ENCODE measurements around the gene FERD3L. TPM values are rescaled to one million over a fixed set of nuclear protein-coding genes. Genes with fewer than 3 reads are reported as not detected.

FERD3L gene
- polyA plus RNA-seq, 1 donor (not counting 4 experiments of a cell fraction or from before 2014, with no cell fraction given), result not detected

DNA sequence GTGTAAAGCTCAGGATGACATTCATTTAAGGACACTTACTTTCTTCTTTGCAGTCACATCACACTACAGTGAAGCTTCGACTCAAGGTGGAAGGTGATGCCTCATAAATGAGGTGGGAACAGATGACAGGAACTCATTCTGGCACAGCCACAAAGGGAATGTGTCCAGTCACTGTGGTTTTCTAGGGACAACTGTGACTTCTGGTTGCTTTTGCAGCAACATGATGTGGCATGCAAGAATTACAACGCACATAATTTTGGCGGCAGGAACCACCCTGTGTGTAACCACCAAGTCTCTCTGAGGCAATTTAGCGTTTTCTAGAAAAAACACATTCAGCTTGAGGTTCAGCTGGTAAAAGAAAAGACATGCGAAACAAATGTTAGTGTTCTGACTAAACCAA is 32.0 kb upstream of the FERD3L start:
- H3K4me3 ChIP-seq (ENCODE audit: control insufficient read depth in 2 of 3, extremely low read depth in 1 of 3, insufficient read depth in 2 of 3, low read depth in 1 of 3, low read length in 3 of 3), result no peak overlapping the region
- H3K27me3 ChIP-seq (ENCODE audit: control insufficient read depth, extremely low read depth, insufficient read depth, low read length), result no peaks in the 10 kb centered on the region
- no peak overlapping the region for H3K4me2 ChIP-seq (ENCODE audit: control insufficient read depth, extremely low read depth, insufficient read depth, low read depth, low read length)
- no peaks in the 10 kb centered on the region for H4K20me1 ChIP-seq (ENCODE audit: control insufficient read depth, extremely low read depth, insufficient read depth, low read length)
- no peak overlapping the region for H3K9ac ChIP-seq (ENCODE audit: control insufficient read depth, extremely low read depth, insufficient read depth, low read length)
- no peak overlapping the region for H3K27ac ChIP-seq (ENCODE audit: control insufficient read depth, insufficient read depth, low read length)
- H2AFZ ChIP-seq (ENCODE audit: control insufficient read depth, low read length), result no peak overlapping the region
- H3K9me3 ChIP-seq (ENCODE audit: control insufficient read depth, low read depth, low read length), result no peaks in the 10 kb centered on the region
- H3K79me2 ChIP-seq (ENCODE audit: control insufficient read depth, insufficient read depth, low read length), result no peaks in the 10 kb centered on the region
- no peaks in the 10 kb centered on the region for H3K36me3 ChIP-seq (ENCODE audit: control insufficient read depth in 2 of 2, extremely low read depth in 1 of 2, insufficient read depth in 2 of 2, low read length in 2 of 2)
- no peaks in the 10 kb centered on the region for H3K9me1 ChIP-seq (ENCODE audit: control insufficient read depth, extremely low read depth, insufficient read depth, low read length)
- TF ChIP-seq, protein P1, sequence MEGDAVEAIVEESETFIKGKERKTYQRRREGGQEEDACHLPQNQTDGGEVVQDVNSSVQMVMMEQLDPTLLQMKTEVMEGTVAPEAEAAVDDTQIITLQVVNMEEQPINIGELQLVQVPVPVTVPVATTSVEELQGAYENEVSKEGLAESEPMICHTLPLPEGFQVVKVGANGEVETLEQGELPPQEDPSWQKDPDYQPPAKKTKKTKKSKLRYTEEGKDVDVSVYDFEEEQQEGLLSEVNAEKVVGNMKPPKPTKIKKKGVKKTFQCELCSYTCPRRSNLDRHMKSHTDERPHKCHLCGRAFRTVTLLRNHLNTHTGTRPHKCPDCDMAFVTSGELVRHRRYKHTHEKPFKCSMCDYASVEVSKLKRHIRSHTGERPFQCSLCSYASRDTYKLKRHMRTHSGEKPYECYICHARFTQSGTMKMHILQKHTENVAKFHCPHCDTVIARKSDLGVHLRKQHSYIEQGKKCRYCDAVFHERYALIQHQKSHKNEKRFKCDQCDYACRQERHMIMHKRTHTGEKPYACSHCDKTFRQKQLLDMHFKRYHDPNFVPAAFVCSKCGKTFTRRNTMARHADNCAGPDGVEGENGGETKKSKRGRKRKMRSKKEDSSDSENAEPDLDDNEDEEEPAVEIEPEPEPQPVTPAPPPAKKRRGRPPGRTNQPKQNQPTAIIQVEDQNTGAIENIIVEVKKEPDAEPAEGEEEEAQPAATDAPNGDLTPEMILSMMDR (optimal IDR thresholded peaks at IDR 0.05 in 1 of 3, IDR thresholded peaks at IDR 0.05 in 1 of 3, conservative IDR thresholded peaks at IDR 0.05 in 1 of 3; ENCODE audit: extremely low read depth in 1 of 3, insufficient read depth in 2 of 3, low read length in 3 of 3), result no peak
- no peak for TF ChIP-seq EZH2 (IDR thresholded peaks at IDR 0.05; ENCODE audit: low read length)
- no peaks in the 10 kb centered on the region for H3K4me1 ChIP-seq (ENCODE audit: control insufficient read depth, extremely low read depth, insufficient read depth, low read length)
- DNase-seq (ENCODE audit: low read depth, low spot score) (no peak), FAIRE-seq (no peak)
- dilution Hi-C loops (cut with MboI; ENCODE audit: extremely low pct_ligation_motif_present, low sequenced_read_pairs), result no loop called here

DNA sequence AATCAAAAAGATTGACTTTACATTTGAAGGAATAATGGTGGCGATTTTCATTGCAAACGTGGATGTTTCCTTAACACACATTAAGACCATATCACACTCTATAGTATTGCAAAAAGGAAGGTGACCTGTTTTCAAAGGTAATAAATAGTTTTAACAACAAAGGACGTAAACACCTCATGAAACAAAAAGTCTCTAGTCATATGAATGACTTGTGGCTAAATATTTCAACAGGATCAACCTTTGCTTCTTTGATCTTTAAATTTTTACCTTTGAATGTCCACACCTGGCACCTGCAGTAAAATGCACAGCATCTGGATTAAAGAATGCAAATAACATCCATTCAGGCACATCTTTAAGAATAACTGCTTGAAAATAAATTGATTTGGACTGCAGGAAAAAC is 30.0 kb upstream of the FERD3L start:
- Histone ChIP-seq H3K36me3 (ENCODE audit: control insufficient read depth in 2 of 2, extremely low read depth in 1 of 2, insufficient read depth in 2 of 2, low read length in 2 of 2) (no peaks in the 10 kb centered on the region), H3K27ac (ENCODE audit: control insufficient read depth, insufficient read depth, low read length) (no peak overlapping the region), H2AFZ (ENCODE audit: control insufficient read depth, low read length) (no peak overlapping the region), H3K4me1 (ENCODE audit: control insufficient read depth, extremely low read depth, insufficient read depth, low read length) (no peaks in the 10 kb centered on the region), H3K79me2 (ENCODE audit: control insufficient read depth, insufficient read depth, low read length) (no peaks in the 10 kb centered on the region), H3K4me3 (ENCODE audit: control insufficient read depth in 2 of 3, extremely low read depth in 1 of 3, insufficient read depth in 2 of 3, low read depth in 1 of 3, low read length in 3 of 3) (no peak overlapping the region), H4K20me1 (ENCODE audit: control insufficient read depth, extremely low read depth, insufficient read depth, low read length) (no peaks in the 10 kb centered on the region), H3K9me3 (ENCODE audit: control insufficient read depth, low read depth, low read length) (no peaks in the 10 kb centered on the region), H3K9me1 (ENCODE audit: control insufficient read depth, extremely low read depth, insufficient read depth, low read length) (no peaks in the 10 kb centered on the region), H3K27me3 (ENCODE audit: control insufficient read depth, extremely low read depth, insufficient read depth, low read length) (no peaks in the 10 kb centered on the region), H3K9ac (ENCODE audit: control insufficient read depth, extremely low read depth, insufficient read depth, low read length) (no peak overlapping the region), H3K4me2 (ENCODE audit: control insufficient read depth, extremely low read depth, insufficient read depth, low read depth, low read length) (no peak overlapping the region)
- FAIRE-seq (no peak), DNase-seq (ENCODE audit: low read depth, low spot score) (no peak)
- no peak for TF ChIP-seq EZH2 (IDR thresholded peaks at IDR 0.05; ENCODE audit: low read length)
- TF ChIP-seq, protein P1 (optimal IDR thresholded peaks at IDR 0.05 in 1 of 3, IDR thresholded peaks at IDR 0.05 in 1 of 3, conservative IDR thresholded peaks at IDR 0.05 in 1 of 3; ENCODE audit: extremely low read depth in 1 of 3, insufficient read depth in 2 of 3, low read length in 3 of 3), result no peak
- dilution Hi-C loops (cut with MboI; ENCODE audit: extremely low pct_ligation_motif_present, low sequenced_read_pairs), result no loop called here

All from keratinocyte (primary cell).